ENCODE data around the gene THBD. TPM values are rescaled to one million over a fixed set of nuclear protein-coding genes. Genes with fewer than 3 reads are reported as not detected.

THBD gene
- polyA plus RNA-seq, 1 experiment = 0.10 TPM

DNA sequence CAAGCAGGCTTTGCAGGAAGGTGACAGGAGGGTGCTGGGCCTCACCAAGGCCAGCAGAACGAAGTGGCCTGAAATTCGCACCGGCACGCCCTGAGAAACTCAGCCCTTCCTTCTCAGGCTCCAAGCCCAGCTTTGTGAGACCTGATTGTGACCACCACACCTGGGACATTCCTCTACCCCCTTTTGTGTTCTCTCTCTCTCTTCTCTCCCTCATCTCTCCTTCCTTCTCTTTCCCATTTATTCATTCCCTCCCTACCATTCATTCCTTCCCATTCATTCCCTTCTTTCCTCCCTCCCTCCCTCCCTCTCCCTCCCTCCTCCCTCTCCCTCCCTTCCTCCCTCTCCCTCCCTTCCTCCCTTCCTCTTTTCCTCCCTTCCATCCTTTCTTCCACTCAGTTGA, 27.8 kb upstream of the THBD start:
- Histone ChIP-seq H3K9me3 (ENCODE audit: control insufficient read depth, insufficient read depth, low read length) (no peaks in the 10 kb centered on the region), H3K4me3 (ENCODE audit: low read depth, low read length) (no peak overlapping the region), H3K27ac (ENCODE audit: low read depth, low read length) (no peak overlapping the region), H3K27me3 (ENCODE audit: control insufficient read depth, insufficient read depth, low read length) (peaks cover 21% of the 10 kb centered on the region)
- ChIA-PET CTCF (interaction anchor here (0.5 kb wide), 1 partner anchor 54 kb away, joined by 3 read pairs; no protein-coding TSS in a partner anchor), POLR2A (no interaction called here)
- DNase-seq (ENCODE audit: low read depth, low spot score) = no peak
- TF ChIP-seq, protein P1, sequence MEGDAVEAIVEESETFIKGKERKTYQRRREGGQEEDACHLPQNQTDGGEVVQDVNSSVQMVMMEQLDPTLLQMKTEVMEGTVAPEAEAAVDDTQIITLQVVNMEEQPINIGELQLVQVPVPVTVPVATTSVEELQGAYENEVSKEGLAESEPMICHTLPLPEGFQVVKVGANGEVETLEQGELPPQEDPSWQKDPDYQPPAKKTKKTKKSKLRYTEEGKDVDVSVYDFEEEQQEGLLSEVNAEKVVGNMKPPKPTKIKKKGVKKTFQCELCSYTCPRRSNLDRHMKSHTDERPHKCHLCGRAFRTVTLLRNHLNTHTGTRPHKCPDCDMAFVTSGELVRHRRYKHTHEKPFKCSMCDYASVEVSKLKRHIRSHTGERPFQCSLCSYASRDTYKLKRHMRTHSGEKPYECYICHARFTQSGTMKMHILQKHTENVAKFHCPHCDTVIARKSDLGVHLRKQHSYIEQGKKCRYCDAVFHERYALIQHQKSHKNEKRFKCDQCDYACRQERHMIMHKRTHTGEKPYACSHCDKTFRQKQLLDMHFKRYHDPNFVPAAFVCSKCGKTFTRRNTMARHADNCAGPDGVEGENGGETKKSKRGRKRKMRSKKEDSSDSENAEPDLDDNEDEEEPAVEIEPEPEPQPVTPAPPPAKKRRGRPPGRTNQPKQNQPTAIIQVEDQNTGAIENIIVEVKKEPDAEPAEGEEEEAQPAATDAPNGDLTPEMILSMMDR (IDR thresholded peaks at IDR 0.05; ENCODE audit: low read depth, low read length) = no peak

DNA sequence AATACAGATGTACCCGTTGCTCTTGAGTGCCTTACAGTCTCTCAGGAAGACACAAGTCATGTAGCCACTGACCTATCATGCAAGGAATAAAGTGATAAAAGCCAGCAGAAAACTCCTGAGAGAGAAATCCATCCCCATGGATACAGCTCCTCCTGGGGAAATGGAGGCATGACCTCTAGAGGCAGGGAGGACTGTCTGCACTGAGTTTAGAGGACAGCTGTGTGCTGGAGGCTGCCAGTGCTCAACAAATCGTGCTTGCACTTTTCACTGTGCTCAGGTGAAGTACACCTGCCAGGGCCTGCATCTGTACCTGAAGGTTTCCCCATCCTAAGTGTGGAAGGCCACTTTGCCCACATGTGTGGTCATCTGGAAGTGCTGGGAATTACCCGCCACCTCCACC, 24.6 kb upstream of the THBD start:
- Histone ChIP-seq H3K4me3 (ENCODE audit: low read depth, low read length) (no peak overlapping the region), H3K27ac (ENCODE audit: low read depth, low read length) (no peak overlapping the region), H3K9me3 (ENCODE audit: control insufficient read depth, insufficient read depth, low read length) (no peaks in the 10 kb centered on the region), H3K27me3 (ENCODE audit: control insufficient read depth, insufficient read depth, low read length) (peaks cover 10% of the 10 kb centered on the region)
- ChIA-PET POLR2A (no interaction called here), CTCF (no interaction called here)
- DNase-seq (ENCODE audit: low read depth, low spot score) = no peak
- TF ChIP-seq, protein P1 (IDR thresholded peaks at IDR 0.05; ENCODE audit: low read depth, low read length) = no peak

DNA sequence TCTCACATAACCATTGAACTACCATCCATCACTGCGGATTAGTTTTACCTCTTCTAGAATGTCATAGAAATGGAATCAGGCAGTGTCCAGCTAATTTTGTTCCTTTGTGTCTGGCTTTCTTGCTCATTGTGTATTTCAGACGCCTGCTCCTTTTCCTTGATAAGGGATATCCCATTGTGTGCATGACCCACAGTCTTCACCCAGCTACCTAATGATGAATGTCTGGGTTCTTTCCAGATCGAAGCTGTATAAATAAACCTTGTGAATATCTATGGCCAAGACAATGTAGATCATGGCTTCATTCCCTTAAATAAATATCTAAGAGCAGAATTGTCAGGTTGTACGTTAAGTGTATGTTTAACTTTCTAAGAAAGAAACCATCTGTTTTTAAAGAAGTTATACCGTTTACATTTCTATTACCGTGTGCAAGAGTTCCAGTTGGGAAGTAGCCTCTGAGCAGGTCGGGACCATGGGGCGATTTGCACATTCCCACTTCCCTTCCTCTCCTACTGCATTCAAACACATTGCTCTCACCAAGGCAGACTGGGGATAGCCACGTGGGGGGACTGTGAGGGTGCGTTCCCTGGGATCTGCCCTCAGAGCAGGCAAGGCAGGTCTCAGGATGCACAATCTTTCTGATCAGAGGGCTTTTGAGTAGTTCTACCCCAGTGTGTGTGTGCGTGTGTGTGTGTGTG, 23.6 kb upstream of the THBD start:
- Histone ChIP-seq H3K9me3 (ENCODE audit: control insufficient read depth, insufficient read depth, low read length) (no peaks in the 10 kb centered on the region), H3K4me3 (ENCODE audit: low read depth, low read length) (no peak overlapping the region), H3K27ac (ENCODE audit: low read depth, low read length) (no peak overlapping the region), H3K27me3 (ENCODE audit: control insufficient read depth, insufficient read depth, low read length) (peaks cover 7% of the 10 kb centered on the region)
- DNase-seq (ENCODE audit: low read depth, low spot score) = no peak
- TF ChIP-seq, protein P1 (IDR thresholded peaks at IDR 0.05; ENCODE audit: low read depth, low read length) = no peak
- POLR2A ChIA-PET = no interaction called here
- CTCF ChIA-PET = no interaction called here

DNA sequence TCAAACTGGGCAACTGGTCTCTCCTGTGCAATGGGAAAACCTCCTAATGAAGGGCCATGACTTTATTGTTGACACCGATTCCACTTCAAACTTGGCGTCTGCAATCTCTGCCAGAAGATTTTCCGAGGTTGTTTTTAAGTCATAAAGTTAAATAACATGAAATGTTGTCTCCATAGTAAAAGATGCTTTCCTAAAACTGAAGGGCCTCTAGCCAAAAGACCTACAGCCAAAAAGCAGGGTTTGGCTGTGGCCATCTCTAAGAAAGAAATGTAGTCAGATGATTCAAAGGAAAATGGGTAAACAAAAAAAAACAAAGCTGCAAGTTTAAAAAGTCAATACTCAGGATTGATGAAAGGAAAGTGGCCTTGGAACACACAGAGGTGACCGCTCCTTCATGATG, 22.5 kb upstream of the THBD start:
- DNase-seq (ENCODE audit: low read depth, low spot score) = no peak
- ChIA-PET POLR2A (no interaction called here), CTCF (interaction anchor here (0.6 kb wide), 1 partner anchor 223 kb away, joined by 3 read pairs; no protein-coding TSS in a partner anchor)
- TF ChIP-seq, protein P1 (IDR thresholded peaks at IDR 0.05; ENCODE audit: low read depth, low read length) = no peak
- H3K27me3 ChIP-seq (ENCODE audit: control insufficient read depth, insufficient read depth, low read length) = peaks cover 7% of the 10 kb centered on the region
- no peak overlapping the region for H3K27ac ChIP-seq (ENCODE audit: low read depth, low read length)
- no peaks in the 10 kb centered on the region for H3K9me3 ChIP-seq (ENCODE audit: control insufficient read depth, insufficient read depth, low read length)
- no peak overlapping the region for H3K4me3 ChIP-seq (ENCODE audit: low read depth, low read length)

DNA sequence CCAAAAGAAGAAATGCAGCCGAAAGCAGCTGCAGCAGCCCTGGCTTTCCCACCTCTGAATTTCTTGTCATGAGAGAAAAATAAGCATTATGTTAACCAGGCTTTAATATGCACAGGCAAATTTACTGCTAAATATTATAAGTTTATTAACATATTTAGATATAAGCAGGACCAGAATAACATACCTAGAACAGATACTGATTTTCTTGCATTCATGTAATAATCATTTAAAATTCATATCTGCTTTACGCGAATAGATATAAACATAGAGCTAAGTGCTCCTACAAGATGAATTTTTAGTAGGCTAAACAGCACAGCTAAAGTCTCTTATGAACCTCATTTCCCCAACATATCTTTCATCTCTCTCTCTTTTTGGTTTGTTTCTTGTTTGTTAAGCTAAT, 21.9 kb upstream of the THBD start:
- TF ChIP-seq, protein P1 (IDR thresholded peaks at IDR 0.05; ENCODE audit: low read depth, low read length) = no peak
- POLR2A ChIA-PET = no interaction called here
- Histone ChIP-seq H3K4me3 (ENCODE audit: low read depth, low read length) (no peak overlapping the region), H3K27ac (ENCODE audit: low read depth, low read length) (no peak overlapping the region), H3K27me3 (ENCODE audit: control insufficient read depth, insufficient read depth, low read length) (peaks cover 7% of the 10 kb centered on the region), H3K9me3 (ENCODE audit: control insufficient read depth, insufficient read depth, low read length) (no peaks in the 10 kb centered on the region)
- no peak for DNase-seq (ENCODE audit: low read depth, low spot score)
- CTCF ChIA-PET = no interaction called here
